Glutamatergic neuron (in vitro differentiated cells): ENCODE data around the gene CNOT6L. TPM values are rescaled to one million over a fixed set of nuclear protein-coding genes. Genes with fewer than 3 reads are reported as not detected.
A peak's percentile ranks its signal among the peaks of the same experiment; 100 is the strongest.

Source experiments
- DNase-seq: peaks from one replicate; pipeline ENCODE4 v3.0.0; 2022
- H3K27ac Mint-ChIP-seq: one replicate; pipeline ENCODE4 v1.8.0; 2020; ENCODE audit warnings: mild to moderate bottlenecking, mixed read lengths, inconsistent platforms; ENCODE audit not compliant: unreplicated experiment
- H3K27me3 Mint-ChIP-seq: one replicate; pipeline ENCODE4 v1.8.0; 2020; ENCODE audit warnings: mild to moderate bottlenecking, moderate library complexity, mixed read lengths, inconsistent platforms; ENCODE audit not compliant: unreplicated experiment
- H3K36me3 Mint-ChIP-seq: one replicate; pipeline ENCODE4 v1.8.0; 2020; ENCODE audit warnings: mild to moderate bottlenecking, mixed read lengths, inconsistent platforms; ENCODE audit not compliant: unreplicated experiment
- H3K4me1 Mint-ChIP-seq: one replicate; pipeline ENCODE4 v1.8.0; 2020; ENCODE audit warnings: mild to moderate bottlenecking, low read depth, mixed read lengths, inconsistent platforms; ENCODE audit not compliant: unreplicated experiment
- H3K4me3 Mint-ChIP-seq: one replicate; pipeline ENCODE4 v1.8.0; 2020; ENCODE audit warnings: mild to moderate bottlenecking, mixed read lengths, inconsistent platforms; ENCODE audit not compliant: unreplicated experiment
- H3K9me3 Mint-ChIP-seq: one replicate; pipeline ENCODE4 v1.8.0; 2020; ENCODE audit warnings: mild to moderate bottlenecking, moderate library complexity, mixed read lengths, inconsistent platforms; ENCODE audit not compliant: unreplicated experiment
- CTCF ChIP-seq: fragments of 200-600 bp; sonication (generic); IDR thresholded peaks from one replicate; pipeline ENCODE4 v1.5.0; 2021; ENCODE audit not compliant: partially characterized antibody, unreplicated experiment
- total RNA-seq: library from RNA; stranded (reverse); fragmentation: NEBNext Ultra II Directional; extraction: Animal tissue kit (Norgen Biotek cat#: 25700); gene quantifications from one replicate; pipeline ENCODE4 v1.2.1, GENCODE V29; 2021; ENCODE audit not compliant: unreplicated experiment

CNOT6L gene
- total RNA-seq, 1 donor from 2014 or later = 11.9 TPM

GRCh38 chr4:77819404-77819842 lies 255 bp upstream of the CNOT6L start:
- H3K27ac Mint-ChIP-seq = peak overlapping the region; percentile 87
- peak overlapping the region; percentile 98 for H3K4me3 Mint-ChIP-seq
- H3K4me1 Mint-ChIP-seq = peaks cover 8% of the 10 kb centered on the region
- H3K27me3 Mint-ChIP-seq = peaks cover 7% of the 10 kb centered on the region
- TF ChIP-seq CTCF = no peak
- H3K9me3 Mint-ChIP-seq = peaks cover 21% of the 10 kb centered on the region
- H3K36me3 Mint-ChIP-seq = no peaks in the 10 kb centered on the region
- DNase-seq = peak; percentile 63

GRCh38 chr4:77818073-77818601 lies 1.0 kb downstream of the CNOT6L start:
- DNase-seq = peak; percentile 65
- Mint-ChIP-seq H3K27ac (peak overlapping the region; percentile 63), H3K4me3 (peak overlapping the region; percentile 90), H3K4me1 (peaks cover 8% of the 10 kb centered on the region), H3K9me3 (peaks cover 21% of the 10 kb centered on the region), H3K27me3 (peaks cover 7% of the 10 kb centered on the region), H3K36me3 (no peaks in the 10 kb centered on the region)
- no peak for TF ChIP-seq CTCF

GRCh38 chr4:77817304-77818072 lies 1.7 kb downstream of the CNOT6L start:
- Mint-ChIP-seq H3K4me1 (peaks cover 8% of the 10 kb centered on the region), H3K9me3 (peaks cover 21% of the 10 kb centered on the region), H3K36me3 (no peaks in the 10 kb centered on the region), H3K27ac (peak overlapping the region; percentile 63), H3K27me3 (peaks cover 7% of the 10 kb centered on the region), H3K4me3 (peak overlapping the region; percentile 90)
- no peak for DNase-seq
- no peak for TF ChIP-seq CTCF

GRCh38 chr4:77816546-77816945 lies 2.6 kb downstream of the CNOT6L start:
- H3K4me1 Mint-ChIP-seq = peaks cover 8% of the 10 kb centered on the region
- H3K27ac Mint-ChIP-seq = no peak overlapping the region
- no peak for TF ChIP-seq CTCF
- H3K4me3 Mint-ChIP-seq = no peak overlapping the region
- no peaks in the 10 kb centered on the region for H3K36me3 Mint-ChIP-seq
- peaks cover 7% of the 10 kb centered on the region for H3K27me3 Mint-ChIP-seq
- peaks cover 19% of the 10 kb centered on the region for H3K9me3 Mint-ChIP-seq
- DNase-seq = no peak

- H3K4me3 Mint-ChIP-seq = no peak overlapping the region
- DNase-seq = no peak
- H3K27ac Mint-ChIP-seq = no peak overlapping the region
- no peak for TF ChIP-seq CTCF
- peaks cover 2% of the 10 kb centered on the region for H3K4me1 Mint-ChIP-seq
- H3K9me3 Mint-ChIP-seq = peaks cover 13% of the 10 kb centered on the region
- H3K36me3 Mint-ChIP-seq = no peaks in the 10 kb centered on the region
- peaks cover 7% of the 10 kb centered on the region for H3K27me3 Mint-ChIP-seq
Measured at GRCh38 chr4:77815636-77816035, 3.5 kb downstream of the CNOT6L start.
